ENCODE data around the gene EGF.

EGF gene

DNA sequence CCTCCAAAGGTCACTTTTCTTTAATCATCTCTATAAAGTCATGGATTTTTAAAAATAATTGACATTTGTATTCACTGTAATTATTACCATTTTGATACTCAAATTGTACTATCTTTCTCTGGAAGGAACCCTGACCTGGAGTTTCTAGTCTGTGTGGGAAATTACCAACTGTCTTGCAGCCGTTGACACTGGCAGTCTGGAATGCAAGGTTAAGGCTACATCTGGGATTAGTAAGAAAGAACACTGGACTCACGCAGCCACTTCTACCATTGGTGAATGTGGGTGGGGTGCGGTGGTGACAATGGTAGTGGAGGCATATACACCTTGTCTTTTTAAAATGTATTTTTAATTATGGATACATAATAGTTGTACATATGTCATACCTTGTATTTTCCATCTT is 40.9 kb downstream of the EGF start:
- H3K9ac ChIP-seq (ENCODE audit: low read length), result no peak overlapping the region
- TF ChIP-seq, protein P1, sequence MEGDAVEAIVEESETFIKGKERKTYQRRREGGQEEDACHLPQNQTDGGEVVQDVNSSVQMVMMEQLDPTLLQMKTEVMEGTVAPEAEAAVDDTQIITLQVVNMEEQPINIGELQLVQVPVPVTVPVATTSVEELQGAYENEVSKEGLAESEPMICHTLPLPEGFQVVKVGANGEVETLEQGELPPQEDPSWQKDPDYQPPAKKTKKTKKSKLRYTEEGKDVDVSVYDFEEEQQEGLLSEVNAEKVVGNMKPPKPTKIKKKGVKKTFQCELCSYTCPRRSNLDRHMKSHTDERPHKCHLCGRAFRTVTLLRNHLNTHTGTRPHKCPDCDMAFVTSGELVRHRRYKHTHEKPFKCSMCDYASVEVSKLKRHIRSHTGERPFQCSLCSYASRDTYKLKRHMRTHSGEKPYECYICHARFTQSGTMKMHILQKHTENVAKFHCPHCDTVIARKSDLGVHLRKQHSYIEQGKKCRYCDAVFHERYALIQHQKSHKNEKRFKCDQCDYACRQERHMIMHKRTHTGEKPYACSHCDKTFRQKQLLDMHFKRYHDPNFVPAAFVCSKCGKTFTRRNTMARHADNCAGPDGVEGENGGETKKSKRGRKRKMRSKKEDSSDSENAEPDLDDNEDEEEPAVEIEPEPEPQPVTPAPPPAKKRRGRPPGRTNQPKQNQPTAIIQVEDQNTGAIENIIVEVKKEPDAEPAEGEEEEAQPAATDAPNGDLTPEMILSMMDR (IDR thresholded peaks at IDR 0.05; ENCODE audit: low read length), result no peak
- no peak for TF ChIP-seq EZH2 (IDR thresholded peaks at IDR 0.05; ENCODE audit: borderline replicate concordance, low read length)
- H4K20me1 ChIP-seq (ENCODE audit: insufficient read depth, low read length), result no peaks in the 10 kb centered on the region
- H3F3A ChIP-seq (ENCODE audit: insufficient read depth, low read length), result no peaks in the 10 kb centered on the region; the same call in 1 of the 2 replicates
- H3K27me3 ChIP-seq (ENCODE audit: insufficient read depth, low read length), result no peaks in the 10 kb centered on the region
- H3K4me2 ChIP-seq (ENCODE audit: low read length), result no peak overlapping the region
- H3K9me2 ChIP-seq (ENCODE audit: low read depth, low read length), result no peaks in the 10 kb centered on the region
- no peak overlapping the region for H2AFZ ChIP-seq (ENCODE audit: low read length)
- H3K36me3 ChIP-seq (ENCODE audit: insufficient read depth, low read length), result no peaks in the 10 kb centered on the region
- H3K9me3 ChIP-seq (ENCODE audit: low read length), result no peaks in the 10 kb centered on the region
- no peaks in the 10 kb centered on the region for H3K79me2 ChIP-seq (ENCODE audit: insufficient read depth, low read length)
- H3K27ac ChIP-seq (ENCODE audit: low read depth, low read length, poor library complexity, severe bottlenecking), result no peak overlapping the region
- no peaks in the 10 kb centered on the region for H3K4me1 ChIP-seq (ENCODE audit: insufficient read depth, low read length, severe bottlenecking)
- H3K4me3 ChIP-seq (ENCODE audit: low read depth, low read length, poor library complexity, severe bottlenecking), result no peak overlapping the region

DNA sequence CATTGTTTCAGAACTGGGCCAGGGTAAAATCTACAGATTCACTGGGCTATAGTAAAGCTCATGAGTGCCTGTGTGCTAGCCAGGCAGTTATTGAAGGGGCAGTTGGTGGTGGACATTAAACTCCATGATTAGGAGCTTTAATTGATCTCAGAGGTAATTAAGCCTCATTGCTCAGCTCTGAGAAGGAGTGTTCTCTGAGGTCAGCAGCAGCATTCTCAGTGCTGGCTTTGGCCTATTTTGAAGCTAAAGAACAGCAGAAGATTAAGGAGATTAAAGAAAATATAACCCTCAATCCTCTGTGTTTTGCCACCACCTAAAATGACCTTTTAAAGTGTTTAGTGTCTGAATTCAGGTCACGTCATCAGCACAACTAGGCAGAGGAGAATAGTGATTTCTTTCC is 42.5 kb downstream of the EGF start:
- Histone ChIP-seq H4K20me1 (ENCODE audit: insufficient read depth, low read length) (no peaks in the 10 kb centered on the region), H3K9me2 (ENCODE audit: low read depth, low read length) (no peaks in the 10 kb centered on the region), H3K4me2 (ENCODE audit: low read length) (no peak overlapping the region), H3K79me2 (ENCODE audit: insufficient read depth, low read length) (no peaks in the 10 kb centered on the region), H3K9me3 (ENCODE audit: low read length) (no peaks in the 10 kb centered on the region), H3K27ac (ENCODE audit: low read depth, low read length, poor library complexity, severe bottlenecking) (no peak overlapping the region), H3K36me3 (ENCODE audit: insufficient read depth, low read length) (no peaks in the 10 kb centered on the region), H2AFZ (ENCODE audit: low read length) (no peak overlapping the region), H3K4me1 (ENCODE audit: insufficient read depth, low read length, severe bottlenecking) (no peaks in the 10 kb centered on the region), H3K9ac (ENCODE audit: low read length) (no peak overlapping the region), H3K27me3 (ENCODE audit: insufficient read depth, low read length) (no peaks in the 10 kb centered on the region), H3F3A (ENCODE audit: insufficient read depth, low read length) (no peaks in the 10 kb centered on the region; the same call in 1 of the 2 replicates), H3K4me3 (ENCODE audit: low read depth, low read length, poor library complexity, severe bottlenecking) (no peak overlapping the region)
- TF ChIP-seq, protein P1 (IDR thresholded peaks at IDR 0.05; ENCODE audit: low read length), result no peak
- no peak for TF ChIP-seq EZH2 (IDR thresholded peaks at IDR 0.05; ENCODE audit: borderline replicate concordance, low read length)

DNA sequence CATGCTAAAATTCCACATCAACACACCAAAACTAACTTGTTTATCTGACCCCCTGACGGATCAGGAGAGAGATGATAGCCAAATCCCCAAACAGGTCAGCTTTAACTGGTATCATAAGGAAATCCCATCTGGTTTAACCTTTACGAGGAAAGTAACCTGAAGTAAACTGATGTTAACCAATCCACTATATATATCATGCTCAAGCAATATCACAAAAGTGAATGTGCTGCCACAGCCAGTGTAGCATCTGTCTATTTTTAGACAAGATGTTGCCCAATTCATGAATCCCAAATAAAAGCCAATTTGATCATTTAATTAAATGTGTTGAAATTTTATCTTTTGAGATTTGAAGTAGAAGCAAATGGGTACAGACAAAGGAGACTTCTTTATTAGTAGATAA is 44.5 kb downstream of the EGF start:
- H3K4me3 ChIP-seq (ENCODE audit: low read depth, low read length, poor library complexity, severe bottlenecking), result no peak overlapping the region
- TF ChIP-seq, protein P1 (IDR thresholded peaks at IDR 0.05; ENCODE audit: low read length), result no peak
- TF ChIP-seq EZH2 (IDR thresholded peaks at IDR 0.05; ENCODE audit: borderline replicate concordance, low read length), result no peak
- no peaks in the 10 kb centered on the region for H3K9me2 ChIP-seq (ENCODE audit: low read depth, low read length)
- no peak overlapping the region for H3K9ac ChIP-seq (ENCODE audit: low read length)
- no peaks in the 10 kb centered on the region for H3K36me3 ChIP-seq (ENCODE audit: insufficient read depth, low read length)
- no peak overlapping the region for H3K4me2 ChIP-seq (ENCODE audit: low read length)
- no peak overlapping the region for H2AFZ ChIP-seq (ENCODE audit: low read length)
- H3K9me3 ChIP-seq (ENCODE audit: low read length), result no peaks in the 10 kb centered on the region
- H3F3A ChIP-seq (ENCODE audit: insufficient read depth, low read length), result no peaks in the 10 kb centered on the region
- no peaks in the 10 kb centered on the region for H3K27me3 ChIP-seq (ENCODE audit: insufficient read depth, low read length)
- H4K20me1 ChIP-seq (ENCODE audit: insufficient read depth, low read length), result no peaks in the 10 kb centered on the region
- H3K4me1 ChIP-seq (ENCODE audit: insufficient read depth, low read length, severe bottlenecking), result no peaks in the 10 kb centered on the region
- no peaks in the 10 kb centered on the region for H3K79me2 ChIP-seq (ENCODE audit: insufficient read depth, low read length)
- H3K27ac ChIP-seq (ENCODE audit: low read depth, low read length, poor library complexity, severe bottlenecking), result no peak overlapping the region

Measured in OCI-LY1 (cell line).